HCT116 (cell line): Measurements from ENCODE around the gene IRF8. TPM values are rescaled to one million over a fixed set of nuclear protein-coding genes. Genes with fewer than 3 reads are reported as not detected.

ENCODE experiments used
- ATAC-seq: fragments of 200-7000 bp; cut with Tn5 transposase; 2 replicates; pipeline ENCODE4 v1.9.1; 2020; ENCODE audit warnings: mild to moderate bottlenecking, moderate library complexity
- BruUV-seq: library from RNA; stranded (reverse); fragments of 400-500 nt; replicated peaks from 2 replicates; lab custom pipeline; 2021; lab: Mats Ljungman, UMichigan
- CTCF ChIA-PET: fragments of 300-600 bp; sonication (Branson Sonifier 250); formaldehyde crosslinking; loops from one replicate; lab custom pipeline; 2021; ENCODE audit warnings: antibody characterized with exemption; lab: Charles Lee
- POLR2A ChIA-PET: fragments of 300-600, 350-600 bp; sonication (Branson Sonifier 250); formaldehyde crosslinking; loops from one replicate; lab custom pipeline; 2021; ENCODE audit warnings: antibody characterized with exemption; lab: Charles Lee
- RAD21 ChIA-PET, 2 experiments: fragments of 300-600 bp; sonication (Branson Sonifier 250); formaldehyde crosslinking; loops; one replicate each; lab custom pipeline; 2023; ENCODE audit warnings: low total read pairs in 2 of 2; ENCODE audit not compliant: uncharacterized antibody in 2 of 2, unreplicated experiment in 2 of 2, low non-redundant PET in 1 of 2; lab: Charles Lee
- DNase-seq: peaks from one replicate; pipeline ENCODE4 v3.0.0-alpha.2; 2010; ENCODE audit warnings: low read depth, low spot score
- H2AFZ ChIP-seq: fragments of 200-600 bp; shearing (Covaris generic), sonication (generic); 2 replicates; pipeline ENCODE4 v1.6.1; 2017; ENCODE audit warnings: low read depth, mixed run types, mixed read lengths, antibody characterized with exemption, low read length; ENCODE audit not compliant: poor library complexity, severe bottlenecking
- H3K27ac ChIP-seq: 2 replicates; pipeline ENCODE4 v1.5.1; 2012; ENCODE audit warnings: low read depth, low read length
- H3K27me3 ChIP-seq: fragments of 200-600 bp; sonication (generic); 2 replicates; pipeline ENCODE4 v1.6.1; 2016; ENCODE audit warnings: mixed run types, low read length, mixed read lengths; ENCODE audit not compliant: insufficient read depth
- H3K36me3 ChIP-seq, 2 experiments: fragments of 200-500 bp in 1 of 2; fragments of 200-600 bp in 1 of 2; sonication (Bioruptor generic) in 1 of 2; sonication (generic) in 1 of 2; 2 replicates each; pipeline versions ENCODE4 v1.5.1 to v1.6.1; 2014 to 2016; ENCODE audit warnings: low read length in 2 of 2, inconsistent platforms in 1 of 2, mixed read lengths in 1 of 2, mixed run types in 1 of 2; ENCODE audit not compliant: insufficient read depth in 2 of 2, control insufficient read depth in 1 of 2
- H3K4me1 ChIP-seq, 2 experiments: fragments of 200-600 bp in 1 of 2; sonication (generic) in 1 of 2; 2 replicates each; pipeline versions ENCODE4 v1.5.1 to v1.6.1; 2012 to 2017; ENCODE audit warnings: low read length in 2 of 2, inconsistent platforms in 1 of 2, mild to moderate bottlenecking in 1 of 2, mixed read lengths in 1 of 2, mixed run types in 1 of 2, moderate library complexity in 1 of 2; ENCODE audit not compliant: insufficient read depth in 2 of 2, control insufficient read depth in 1 of 2
- H3K4me2 ChIP-seq: fragments of 200-600 bp; sonication (generic); 2 replicates; pipeline ENCODE4 v1.6.1; 2017; ENCODE audit warnings: mixed run types, low read length, mixed read lengths
- H3K4me3 ChIP-seq, 2 experiments: fragments of 200-600 bp in 1 of 2; sonication (generic) in 1 of 2; replicated peaks in 1 of 2; 2 replicates each; pipeline ENCODE4 v1.5.1; 2011 to 2016; ENCODE audit warnings: low read length in 2 of 2, control low read depth in 1 of 2, low read depth in 1 of 2, mild to moderate bottlenecking in 1 of 2, mixed read lengths in 1 of 2, mixed run types in 1 of 2
- H3K79me2 ChIP-seq: fragments of 200-600 bp; sonication (generic); 2 replicates; pipeline ENCODE4 v1.6.1; 2017; ENCODE audit warnings: mild to moderate bottlenecking, mixed run types, low read length, moderate library complexity, mixed read lengths; ENCODE audit not compliant: insufficient read depth
- H3K9ac ChIP-seq: fragments of 200-600 bp; sonication (generic); 2 replicates; pipeline ENCODE4 v1.6.1; 2016; ENCODE audit warnings: low read length, mixed read lengths
- H3K9me2 ChIP-seq: fragments of 200-600 bp; sonication (generic), shearing (Covaris generic); 2 replicates; pipeline ENCODE4 v1.6.1; 2017; ENCODE audit warnings: mixed run types, mild to moderate bottlenecking, moderate library complexity; ENCODE audit not compliant: insufficient read depth
- H3K9me3 ChIP-seq, 2 experiments: fragments of 200-500 bp in 1 of 2; fragments of 200-600 bp in 1 of 2; sonication (Bioruptor generic) in 1 of 2; sonication (generic) in 1 of 2; 2 replicates each; pipeline ENCODE4 v1.6.1; 2014 to 2017; ENCODE audit warnings: low read length in 2 of 2, mixed read lengths in 2 of 2, inconsistent platforms in 1 of 2, low read depth in 1 of 2, mild to moderate bottlenecking in 1 of 2, mixed run types in 1 of 2, moderate library complexity in 1 of 2; ENCODE audit not compliant: control insufficient read depth in 1 of 2, insufficient read depth in 1 of 2
- H4K20me1 ChIP-seq: fragments of 200-600 bp; sonication (generic), shearing (Covaris generic); 2 replicates; pipeline ENCODE4 v1.6.1; 2017; ENCODE audit warnings: mixed run types, mild to moderate bottlenecking, moderate library complexity; ENCODE audit not compliant: insufficient read depth
- CBX3 ChIP-seq: IDR thresholded peaks from 2 replicates; pipeline ENCODE4 v1.6.1; 2012; ENCODE audit warnings: low read depth
- EGR1 ChIP-seq: IDR thresholded peaks from 2 replicates; pipeline ENCODE4 v1.6.1; 2012; ENCODE audit warnings: low read depth
- ELF1 ChIP-seq: IDR thresholded peaks from 2 replicates; pipeline ENCODE4 v1.6.1; 2012; ENCODE audit warnings: low read depth, borderline replicate concordance
- FOSL1 ChIP-seq: IDR thresholded peaks from 2 replicates; pipeline ENCODE4 v1.6.1; 2012; ENCODE audit warnings: low read depth
- JUND ChIP-seq: IDR thresholded peaks from 2 replicates; pipeline ENCODE4 v1.6.1; 2012
- POLR2A ChIP-seq: IDR thresholded peaks from 2 replicates; pipeline ENCODE4 v1.7.0; 2011; ENCODE audit warnings: borderline replicate concordance; ENCODE audit not compliant: insufficient read depth, insufficient read length; ENCODE audit errors: extremely low read depth
- RAD21 ChIP-seq: IDR thresholded peaks from 2 replicates; pipeline ENCODE4 v1.6.1; 2012; ENCODE audit warnings: low read depth, mild to moderate bottlenecking
- SP1 ChIP-seq: IDR thresholded peaks from 2 replicates; pipeline ENCODE4 v1.6.1; 2012; ENCODE audit warnings: low read depth
- TCF7L2 ChIP-seq: IDR thresholded peaks from 2 replicates; pipeline ENCODE4 v1.7.0; 2011; ENCODE audit warnings: borderline replicate concordance, inconsistent platforms; ENCODE audit not compliant: insufficient read depth, insufficient read length; ENCODE audit errors: extremely low read depth
- YY1 ChIP-seq: IDR thresholded peaks from 2 replicates; pipeline ENCODE4 v1.6.1; 2011; ENCODE audit warnings: low read length, low read depth, moderate library complexity, mild to moderate bottlenecking; ENCODE audit not compliant: insufficient replicate concordance; ENCODE audit errors: extremely low read depth
- ZNF274 ChIP-seq: fragments of 200-500 bp; sonication (Bioruptor generic); IDR thresholded peaks from 2 replicates; pipeline ENCODE4 v1.6.1; 2014; ENCODE audit warnings: mild to moderate bottlenecking, low read depth, low read length, inconsistent platforms
- intact Hi-C: fragments of 100-400 bp; cut with micrococcal nuclease; formaldehyde crosslinking; loops from 2 replicates; pipeline ENCODE4 v1.10.0; 2022
- total RNA-seq: library from RNA; stranded (reverse); gene quantifications from one replicate; pipeline ENCODE4 v1.2.1, GENCODE V29; 2021; ENCODE audit not compliant: unreplicated experiment
- TF ChIP-seq, protein P1 (sequence below): IDR thresholded peaks from 2 replicates; pipeline ENCODE4 v1.6.1; 2012; ENCODE audit warnings: low read depth
- TF ChIP-seq, protein P2 (sequence below), 3 experiments: fragments of 200-600 bp in 1 of 3; sonication (generic) in 1 of 3; IDR thresholded peaks in 2 of 3; conservative IDR thresholded peaks in 1 of 3; 2 replicates each; pipeline ENCODE4 v1.5.1; 2012 to 2017; ENCODE audit warnings: low read depth in 2 of 3, low read length in 2 of 3, antibody characterized with exemption in 1 of 3, borderline replicate concordance in 1 of 3, control low read depth in 1 of 3, mild to moderate bottlenecking in 1 of 3, mixed read lengths in 1 of 3, mixed run types in 1 of 3, moderate library complexity in 1 of 3; ENCODE audit not compliant: insufficient read depth in 1 of 3

The IRF8 gene
- total RNA-seq, 1 experiment from 2014 or later = 0.61 TPM

- Histone ChIP-seq H3K4me2 (no peak overlapping the region), H3K36me3 (no peaks in the 10 kb centered on the region), H3K79me2 (no peaks in the 10 kb centered on the region), H3K9me3 (0 out of 4 replicates have a peak, but pooled peaks cover 0 to 5% of the 10 kb centered on the region in 2 experiments), H2AFZ (no peak overlapping the region), H3K9ac (no peak overlapping the region), H3K9me2 (no peaks in the 10 kb centered on the region), H3K27me3 (peaks cover 18% of the 10 kb centered on the region; the same call in 1 of the 2 replicates)
- ChIA-PET CTCF (no interaction called here), POLR2A (no interaction called here)
- no peak for DNase-seq
- TF ChIP-seq SP1 = no peak
- TF ChIP-seq, protein P1, sequence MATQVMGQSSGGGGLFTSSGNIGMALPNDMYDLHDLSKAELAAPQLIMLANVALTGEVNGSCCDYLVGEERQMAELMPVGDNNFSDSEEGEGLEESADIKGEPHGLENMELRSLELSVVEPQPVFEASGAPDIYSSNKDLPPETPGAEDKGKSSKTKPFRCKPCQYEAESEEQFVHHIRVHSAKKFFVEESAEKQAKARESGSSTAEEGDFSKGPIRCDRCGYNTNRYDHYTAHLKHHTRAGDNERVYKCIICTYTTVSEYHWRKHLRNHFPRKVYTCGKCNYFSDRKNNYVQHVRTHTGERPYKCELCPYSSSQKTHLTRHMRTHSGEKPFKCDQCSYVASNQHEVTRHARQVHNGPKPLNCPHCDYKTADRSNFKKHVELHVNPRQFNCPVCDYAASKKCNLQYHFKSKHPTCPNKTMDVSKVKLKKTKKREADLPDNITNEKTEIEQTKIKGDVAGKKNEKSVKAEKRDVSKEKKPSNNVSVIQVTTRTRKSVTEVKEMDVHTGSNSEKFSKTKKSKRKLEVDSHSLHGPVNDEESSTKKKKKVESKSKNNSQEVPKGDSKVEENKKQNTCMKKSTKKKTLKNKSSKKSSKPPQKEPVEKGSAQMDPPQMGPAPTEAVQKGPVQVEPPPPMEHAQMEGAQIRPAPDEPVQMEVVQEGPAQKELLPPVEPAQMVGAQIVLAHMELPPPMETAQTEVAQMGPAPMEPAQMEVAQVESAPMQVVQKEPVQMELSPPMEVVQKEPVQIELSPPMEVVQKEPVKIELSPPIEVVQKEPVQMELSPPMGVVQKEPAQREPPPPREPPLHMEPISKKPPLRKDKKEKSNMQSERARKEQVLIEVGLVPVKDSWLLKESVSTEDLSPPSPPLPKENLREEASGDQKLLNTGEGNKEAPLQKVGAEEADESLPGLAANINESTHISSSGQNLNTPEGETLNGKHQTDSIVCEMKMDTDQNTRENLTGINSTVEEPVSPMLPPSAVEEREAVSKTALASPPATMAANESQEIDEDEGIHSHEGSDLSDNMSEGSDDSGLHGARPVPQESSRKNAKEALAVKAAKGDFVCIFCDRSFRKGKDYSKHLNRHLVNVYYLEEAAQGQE = no peak
- TF ChIP-seq RAD21 = no peak
- TF ChIP-seq ZNF274 = no peak
- TF ChIP-seq JUND = no peak
- TF ChIP-seq CBX3 = no peak
- no peak for TF ChIP-seq FOSL1
- TF ChIP-seq ELF1 = no peak
- TF ChIP-seq YY1 = no peak
- TF ChIP-seq EGR1 = no peak
- TF ChIP-seq, protein P2, sequence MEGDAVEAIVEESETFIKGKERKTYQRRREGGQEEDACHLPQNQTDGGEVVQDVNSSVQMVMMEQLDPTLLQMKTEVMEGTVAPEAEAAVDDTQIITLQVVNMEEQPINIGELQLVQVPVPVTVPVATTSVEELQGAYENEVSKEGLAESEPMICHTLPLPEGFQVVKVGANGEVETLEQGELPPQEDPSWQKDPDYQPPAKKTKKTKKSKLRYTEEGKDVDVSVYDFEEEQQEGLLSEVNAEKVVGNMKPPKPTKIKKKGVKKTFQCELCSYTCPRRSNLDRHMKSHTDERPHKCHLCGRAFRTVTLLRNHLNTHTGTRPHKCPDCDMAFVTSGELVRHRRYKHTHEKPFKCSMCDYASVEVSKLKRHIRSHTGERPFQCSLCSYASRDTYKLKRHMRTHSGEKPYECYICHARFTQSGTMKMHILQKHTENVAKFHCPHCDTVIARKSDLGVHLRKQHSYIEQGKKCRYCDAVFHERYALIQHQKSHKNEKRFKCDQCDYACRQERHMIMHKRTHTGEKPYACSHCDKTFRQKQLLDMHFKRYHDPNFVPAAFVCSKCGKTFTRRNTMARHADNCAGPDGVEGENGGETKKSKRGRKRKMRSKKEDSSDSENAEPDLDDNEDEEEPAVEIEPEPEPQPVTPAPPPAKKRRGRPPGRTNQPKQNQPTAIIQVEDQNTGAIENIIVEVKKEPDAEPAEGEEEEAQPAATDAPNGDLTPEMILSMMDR (IDR thresholded peaks at IDR 0.05 in 2 of 3, conservative IDR thresholded peaks at IDR 0.05 in 1 of 3; ENCODE audit: borderline replicate concordance in 1 of 3, insufficient read depth in 1 of 3, low read depth in 2 of 3, low read length in 2 of 3) = no peak
- TF ChIP-seq TCF7L2 = no peak
- TF ChIP-seq POLR2A = no peak
- TF ChIP-seq, all 23 proteins: peak for 0
- Histone ChIP-seq H3K4me3 (no peak overlapping the region), H3K27ac (no peak overlapping the region), H4K20me1 (no peaks in the 10 kb centered on the region), H3K4me1 (no peaks in the 10 kb centered on the region)
- intact Hi-C loops = loop anchor here (10.0 kb wide), 1 partner anchor 56 kb away; no protein-coding TSS in a partner anchor
- BruUV-seq = no TSS peak
- RAD21 ChIA-PET = no interaction called here
- no peak for ATAC-seq
These were observed 9.5 kb downstream of the IRF8 start for GRCh38 chr16:85908444-85908843.
